HepG2 (cell line): ENCODE measurements around the gene TBATA. TPM values are rescaled to one million over a fixed set of nuclear protein-coding genes. Genes with fewer than 3 reads are reported as not detected.

Source experiments
- ATAC-seq: fragments of 200-7000 bp; cut with Tn5 transposase; 3 replicates; pipeline ENCODE4 v1.9.1; 2020; ENCODE audit warnings: mild to moderate bottlenecking, moderate library complexity
- BruUV-seq: library from RNA; stranded (reverse); fragments of 400-500 nt; replicated peaks from 2 replicates; lab custom pipeline; 2021; lab: Mats Ljungman, UMichigan
- CTCF ChIA-PET: fragments of 300-600 bp; formaldehyde crosslinking; extraction: SDS; loops from one replicate; lab custom pipeline; 2021; ENCODE audit warnings: low total read pairs, inconsistent platforms, low intra/inter-chr PET ratio; lab: Yijun Ruan, JAX
- POLR2A ChIA-PET: fragments of 350-600 bp; sonication (Branson Sonifier 250); formaldehyde crosslinking; loops from one replicate; lab custom pipeline; 2020; ENCODE audit warnings: antibody characterized with exemption, inconsistent platforms; lab: Yijun Ruan, JAX
- DNase-seq: peaks from one replicate; pipeline ENCODE4 v3.0.0-alpha.2; 2015; ENCODE audit warnings: low spot score
- FAIRE-seq: peaks from 3 replicates; lab custom pipeline; 2011; peaks lifted over from hg19 to GRCh38; lab: Jason Lieb, UNC
- H2AFZ ChIP-seq: one replicate; pipeline ENCODE4 v1.6.1; 2011; ENCODE audit warnings: low read length, inconsistent platforms
- H3K27ac ChIP-seq: fragments of 300-600 bp; 3 replicates; pipeline ENCODE4 v1.8.0; 2011; ENCODE audit warnings: mixed run types, mild to moderate bottlenecking, mixed read lengths, low read length, inconsistent platforms; ENCODE audit not compliant: insufficient read depth; ENCODE audit errors: extremely low read length
- H3K27me3 ChIP-seq, 2 experiments: fragments of 200-600 bp in 1 of 2; 2 replicates in 1 of 2; 3 replicates in 1 of 2; pipeline versions ENCODE4 v1.6.0 to v1.8.0; 2011; ENCODE audit warnings: low read length in 2 of 2, mild to moderate bottlenecking in 2 of 2, moderate library complexity in 2 of 2, inconsistent platforms in 1 of 2; ENCODE audit not compliant: insufficient read depth in 2 of 2, control insufficient read depth in 1 of 2
- H3K36me3 ChIP-seq, 2 experiments: fragments of 200-600 bp in 1 of 2; replicated peaks in 1 of 2; 2 replicates in 1 of 2; 3 replicates in 1 of 2; pipeline versions ENCODE4 v1.5.1 to v1.8.0; 2011; ENCODE audit warnings: low read length in 2 of 2, inconsistent platforms in 1 of 2; ENCODE audit not compliant: insufficient read depth in 2 of 2, control insufficient read depth in 1 of 2
- H3K4me1 ChIP-seq: 2 replicates; pipeline ENCODE4 v1.5.1; 2012; ENCODE audit warnings: low read length, inconsistent platforms; ENCODE audit not compliant: insufficient read depth
- H3K4me2 ChIP-seq: 2 replicates; pipeline ENCODE4 v1.6.0; 2011; ENCODE audit warnings: low read depth, low read length, inconsistent platforms
- H3K4me3 ChIP-seq, 3 experiments: fragments of 200-600 bp in 1 of 3; sonication (generic), shearing (Covaris generic) in 1 of 3; replicated peaks in 1 of 3; 2 replicates each; pipeline ENCODE4 v1.5.1; 2011 to 2016; ENCODE audit warnings: low read length in 3 of 3, inconsistent platforms in 2 of 3, low read depth in 2 of 3, mild to moderate bottlenecking in 2 of 3, control low read depth in 1 of 3, mixed read lengths in 1 of 3; ENCODE audit not compliant: insufficient read depth in 1 of 3
- H3K79me2 ChIP-seq: one replicate; pipeline ENCODE4 v1.6.1; 2011; ENCODE audit warnings: low read length, inconsistent platforms; ENCODE audit not compliant: insufficient read depth
- H3K9ac ChIP-seq: 2 replicates; pipeline ENCODE4 v1.6.0; 2011; ENCODE audit warnings: mild to moderate bottlenecking, low read depth, low read length, inconsistent platforms; ENCODE audit not compliant: insufficient read depth
- H3K9me3 ChIP-seq: 2 replicates; pipeline ENCODE4 v1.5.1; 2012; ENCODE audit warnings: mild to moderate bottlenecking, low read length
- H4K20me1 ChIP-seq: 2 replicates; pipeline ENCODE4 v1.6.0; 2011; ENCODE audit warnings: inconsistent platforms, mild to moderate bottlenecking, low read length, moderate library complexity; ENCODE audit not compliant: insufficient read depth
- FOSL2 ChIP-seq: sonication (generic); formaldehyde crosslinking; IDR thresholded peaks from 2 replicates; pipeline ENCODE4 v1.4.0; 2020; ENCODE audit warnings: missing genetic modification reagents
- KDM1A ChIP-seq: IDR thresholded peaks from 2 replicates; pipeline ENCODE4 v1.6.1; 2016; ENCODE audit warnings: missing compliant biosample characterization
- MAF1 ChIP-seq: sonication (generic); formaldehyde crosslinking; IDR thresholded peaks from 2 replicates; pipeline ENCODE4 v1.5.0; 2020; ENCODE audit warnings: missing genetic modification reagents, borderline replicate concordance
- NFIB ChIP-seq: sonication (generic); formaldehyde crosslinking; IDR thresholded peaks from 2 replicates; pipeline ENCODE4 v1.9.0; 2021; ENCODE audit warnings: missing genetic modification reagents, mild to moderate bottlenecking, borderline replicate concordance
- NFYC ChIP-seq: IDR thresholded peaks from 2 replicates; pipeline ENCODE4 v1.6.1; 2016; ENCODE audit warnings: missing genetic modification reagents, missing compliant biosample characterization
- PRMT3 ChIP-seq: sonication (generic); formaldehyde crosslinking; IDR thresholded peaks from 2 replicates; pipeline ENCODE4 v1.8.1; 2022; ENCODE audit warnings: low read depth, mild to moderate bottlenecking, moderate library complexity, missing genetic modification reagents, borderline replicate concordance
- SMAD3 ChIP-seq: sonication (generic); formaldehyde crosslinking; IDR thresholded peaks from 2 replicates; pipeline ENCODE4 v1.4.0; 2020; ENCODE audit warnings: missing genetic modification reagents
- SP4 ChIP-seq: sonication (generic); formaldehyde crosslinking; IDR thresholded peaks from 2 replicates; pipeline ENCODE4 v1.8.1; 2023; ENCODE audit warnings: mild to moderate bottlenecking, missing genetic modification reagents
- ZBTB37 ChIP-seq: sonication (generic); formaldehyde crosslinking; IDR thresholded peaks from 2 replicates; pipeline ENCODE4 v1.4.0; 2020; ENCODE audit warnings: mild to moderate bottlenecking, missing genetic modification reagents
- ZMYM4 ChIP-seq: sonication (generic); formaldehyde crosslinking; IDR thresholded peaks from 2 replicates; pipeline ENCODE4 v1.8.1; 2023; ENCODE audit warnings: mild to moderate bottlenecking, missing genetic modification reagents
- ZNF281 ChIP-seq: sonication (generic); formaldehyde crosslinking; IDR thresholded peaks from 2 replicates; pipeline ENCODE4 v1.4.0; 2020; ENCODE audit warnings: missing genetic modification reagents, borderline replicate concordance
- ZNF296 ChIP-seq: sonication (generic); formaldehyde crosslinking; conservative IDR thresholded peaks from 2 replicates; pipeline ENCODE4 v1.5.0; 2020; ENCODE audit warnings: mild to moderate bottlenecking, missing genetic modification reagents
- ZNF639 ChIP-seq: conservative IDR thresholded peaks from 2 replicates; pipeline ENCODE4 v1.6.1; 2018; ENCODE audit warnings: missing genetic modification reagents
- WGBS: methylation state at CpG from one replicate; pipeline ENCODE4 v1.1.6; 2017; ENCODE audit warnings: low lambda C conversion rate; 5-methylcytosine and 5-hydroxymethylcytosine counted together
- in situ Hi-C: cut with HindIII; loops from 2 replicates; pipeline ENCODE4 v1.10.0; 2017; ENCODE audit warnings: low pct_unique_long_range_greater_than_20kb; ENCODE audit not compliant: extremely low pct_ligation_motif_present
- intact Hi-C: fragments of 100-400 bp; cut with micrococcal nuclease; formaldehyde crosslinking; loops from one replicate; pipeline ENCODE4 v1.10.0; 2022; ENCODE audit not compliant: unreplicated experiment
- polyA plus RNA-seq, 8 experiments: library from polyadenylated mRNA; depleted of rRNA in 3 of 8; stranded (reverse) in 7 of 8; unstranded in 1 of 8; fragments of >200 nt; fragmentation: Illumina TruSeq in 4 of 8; extraction: Trizol in 4 of 8; gene quantifications; 2 replicates each; pipeline versions ENCODE4 v1.2.1 to v1.2.3, GENCODE V29; 2011 to 2016; ENCODE audit warnings: low read depth in 4 of 8, missing spikeins in 1 of 8, mixed read lengths in 1 of 8; ENCODE audit not compliant: insufficient read depth in 1 of 8
- total RNA-seq, 5 experiments: library from RNA; depleted of rRNA; stranded (reverse); fragments of >200 nt; fragmentation: Illumina TruSeq; extraction: Trizol; gene quantifications; 2 replicates each; pipeline ENCODE4 v1.2.3, GENCODE V29; 2016; ENCODE audit warnings: low read depth in 1 of 5

The TBATA gene
- total and polyA plus RNA-seq, 2 of the 13 experiments (the other 11 are each of a cell fraction or from before 2014, with no cell fraction given): not detected

GRCh38 chr10:70779088-70779487 lies 6.1 kb downstream of the TBATA start:
- H4K20me1 ChIP-seq: no peaks in the 10 kb centered on the region
- DNase-seq (no peak), ATAC-seq (no peak), FAIRE-seq (no peak)
- H3K79me2 ChIP-seq: no peaks in the 10 kb centered on the region
- ChIA-PET POLR2A (no interaction called here), CTCF (no interaction called here)
- BruUV-seq: no TSS peak
- peaks cover 9 to 61% of the 10 kb centered on the region in 2 experiments; a peak in 3 of 5 replicates for H3K27me3 ChIP-seq
- H3K4me2 ChIP-seq: no peak overlapping the region
- intact Hi-C loops (no loop called here), in situ Hi-C loops (no loop called here)
- H2AFZ ChIP-seq: no peak overlapping the region
- H3K27ac ChIP-seq: no peak overlapping the region
- no peak overlapping the region for H3K9ac ChIP-seq
- H3K4me3 ChIP-seq: no peak overlapping the region
- no peaks in the 10 kb centered on the region for H3K36me3 ChIP-seq
- 4% methylated on average over 2 of the region's 2 CpGs for WGBS
- H3K9me3 ChIP-seq: no peaks in the 10 kb centered on the region
- no peaks in the 10 kb centered on the region; the same call in 1 of the 2 replicates for H3K4me1 ChIP-seq
- TF ChIP-seq NFIB (CRISPR knock-in tag): no peak
- TF ChIP-seq NFYC (CRISPR knock-in tag): no peak
- TF ChIP-seq ZNF639 (CRISPR knock-in tag): no peak
- TF ChIP-seq MAF1 (CRISPR knock-in tag): no peak

- CTCF ChIA-PET: no interaction called here
- no peaks in the 10 kb centered on the region; the same call in 1 of the 2 replicates for H3K4me1 ChIP-seq
- H4K20me1 ChIP-seq: no peaks in the 10 kb centered on the region
- peaks cover 9 to 67% of the 10 kb centered on the region in 2 experiments; a peak in 3 of 5 replicates for H3K27me3 ChIP-seq
- H3K4me2 ChIP-seq: no peak overlapping the region
- no peak overlapping the region for H3K9ac ChIP-seq
- FAIRE-seq (no peak), ATAC-seq (no peak), DNase-seq (no peak)
- no peak overlapping the region for H3K4me3 ChIP-seq
- POLR2A ChIA-PET: no interaction called here
- 27% methylated on average over 9 of the region's 9 CpGs for WGBS
- intact Hi-C loops: no loop called here
- no peaks in the 10 kb centered on the region for H3K36me3 ChIP-seq
- no peaks in the 10 kb centered on the region for H3K79me2 ChIP-seq
- no peak overlapping the region for H2AFZ ChIP-seq
- no peaks in the 10 kb centered on the region for H3K9me3 ChIP-seq
- in situ Hi-C loops: no loop called here
- no peak overlapping the region for H3K27ac ChIP-seq
- no TSS peak for BruUV-seq
- TF ChIP-seq PRMT3 (no peak), KDM1A (no peak), ZNF296 (CRISPR knock-in tag) (no peak), SMAD3 (CRISPR knock-in tag) (no peak), SP4 (no peak), ZMYM4 (CRISPR knock-in tag) (no peak), FOSL2 (CRISPR knock-in tag) (no peak), ZNF281 (CRISPR knock-in tag) (no peak), ZBTB37 (CRISPR knock-in tag) (no peak)
These were observed 6.8 kb downstream of the TBATA start for GRCh38 chr10:70778267-70778924.
